Cardiac fibroblast (primary cell): ENCODE measurements around the gene ANLN.
A peak's percentile ranks its signal among the peaks of the same experiment; 100 is the strongest.
"Not testable (repeated sequence)": the region's sequence is repeated elsewhere in the genome, so short reads cannot be mapped to it uniquely, and the experiment has no call there.

Experiments used
- DNase-seq, 2 donors: peaks; one replicate each; pipeline versions ENCODE4 v3.0.0 to v3.0.0-alpha.2; 2010; ENCODE audit warnings: low read depth in 2 of 2
- H3K4me3 ChIP-seq, 2 donors: replicated peaks in 1 of 2; 1 replicate in 1 of 2; 2 replicates in 1 of 2; pipeline ENCODE4 v1.5.1; 2011; ENCODE audit warnings: low read depth in 2 of 2, low read length in 2 of 2, mild to moderate bottlenecking in 2 of 2, moderate library complexity in 1 of 2
- CTCF ChIP-seq: IDR thresholded peaks from one replicate; pipeline ENCODE4 v1.5.1; 2011; ENCODE audit warnings: low read depth, mild to moderate bottlenecking, low read length, inconsistent platforms

Gene ANLN

DNA sequence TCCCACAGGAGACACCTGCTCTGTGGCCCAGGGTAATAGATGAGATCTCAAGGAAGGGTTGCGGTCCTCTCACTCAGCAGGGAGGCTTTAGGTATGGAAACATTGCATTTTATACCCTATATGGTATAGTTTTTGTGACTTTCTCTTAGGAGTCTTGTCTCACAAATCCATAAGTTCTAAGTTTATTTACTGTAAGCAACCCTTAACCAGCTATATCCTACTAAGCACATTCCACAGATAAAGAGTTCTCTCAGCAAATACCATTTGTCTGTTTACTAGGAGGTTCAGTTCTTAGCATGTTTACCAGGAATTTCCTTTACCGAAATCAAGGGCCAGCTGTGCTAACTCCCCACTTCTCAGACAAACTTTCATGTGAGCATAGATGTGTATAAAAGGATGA, 66.9 kb downstream of the ANLN start:
- no peak overlapping the region for H3K4me3 ChIP-seq
- TF ChIP-seq CTCF: no peak
- no peak for DNase-seq

DNA sequence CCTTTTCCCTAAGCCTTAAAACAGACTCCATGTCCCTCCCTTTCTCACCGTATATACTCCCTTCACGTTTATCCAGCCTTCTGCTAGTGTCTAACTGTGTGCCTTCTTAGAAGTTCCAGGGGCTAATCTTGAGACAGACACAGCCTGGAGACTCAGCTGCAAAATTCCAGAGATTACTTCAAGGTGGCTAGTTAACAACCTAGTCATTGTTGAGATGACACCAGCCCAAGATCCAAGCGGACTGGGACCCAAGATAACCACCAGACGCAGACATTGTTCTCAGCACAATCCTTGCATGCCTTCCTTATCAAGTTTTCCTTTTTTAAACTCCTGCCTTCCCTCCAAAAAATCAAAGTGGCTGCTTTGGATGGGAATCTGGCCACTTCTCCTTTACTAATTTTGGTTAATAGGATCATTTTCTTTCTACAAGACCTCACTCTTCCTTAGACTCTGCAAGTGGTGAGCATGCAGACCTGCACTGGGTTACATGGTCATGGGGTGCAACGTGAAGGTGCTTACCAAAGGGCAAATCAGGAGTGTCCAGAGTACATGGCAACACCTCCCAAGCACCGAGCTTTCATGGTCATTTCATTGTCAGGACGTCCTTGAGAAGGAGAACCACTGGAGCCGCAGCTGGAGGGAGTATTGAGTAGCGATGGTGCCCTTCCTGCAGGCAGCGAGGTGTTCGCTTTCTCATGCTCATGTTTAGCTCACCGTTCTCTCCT, 69.7 kb downstream of the ANLN start:
- no peak for TF ChIP-seq CTCF

DNA sequence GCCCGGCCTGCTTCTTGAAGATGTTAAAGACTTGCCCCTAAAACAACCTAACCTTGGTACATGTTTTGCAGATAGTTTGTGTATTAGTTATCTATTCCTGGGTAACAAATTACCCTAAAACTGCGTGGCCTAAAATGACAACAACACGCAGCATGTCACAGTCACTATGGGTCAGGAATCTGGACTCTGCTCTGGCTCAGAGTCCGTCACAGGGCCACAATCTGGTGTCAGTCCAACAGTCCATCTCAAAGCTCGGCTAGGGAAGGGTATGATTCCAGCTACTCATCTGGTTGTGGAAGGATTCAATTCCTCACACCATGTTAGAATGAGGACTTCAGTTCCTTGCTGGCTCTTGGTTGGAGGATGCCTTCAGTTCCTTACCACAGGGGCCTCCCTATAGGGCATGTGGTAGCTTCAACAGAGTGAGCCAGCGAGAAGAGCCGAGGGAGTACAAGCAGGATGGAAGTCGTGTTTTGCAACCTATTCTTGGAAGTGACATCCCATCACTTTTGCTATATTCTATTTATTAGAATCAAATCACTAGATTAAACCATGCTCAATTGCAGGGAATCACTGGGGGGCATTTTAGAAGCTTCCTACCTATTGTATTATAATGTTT, 71.3 kb downstream of the ANLN start:
- DNase-seq: no peak
- no peak for TF ChIP-seq CTCF

More for the DNA sequence above, 69.7 kb downstream of the ANLN start:
- DNase-seq: no peak
- H3K4me3 ChIP-seq: no peak overlapping the region

DNA sequence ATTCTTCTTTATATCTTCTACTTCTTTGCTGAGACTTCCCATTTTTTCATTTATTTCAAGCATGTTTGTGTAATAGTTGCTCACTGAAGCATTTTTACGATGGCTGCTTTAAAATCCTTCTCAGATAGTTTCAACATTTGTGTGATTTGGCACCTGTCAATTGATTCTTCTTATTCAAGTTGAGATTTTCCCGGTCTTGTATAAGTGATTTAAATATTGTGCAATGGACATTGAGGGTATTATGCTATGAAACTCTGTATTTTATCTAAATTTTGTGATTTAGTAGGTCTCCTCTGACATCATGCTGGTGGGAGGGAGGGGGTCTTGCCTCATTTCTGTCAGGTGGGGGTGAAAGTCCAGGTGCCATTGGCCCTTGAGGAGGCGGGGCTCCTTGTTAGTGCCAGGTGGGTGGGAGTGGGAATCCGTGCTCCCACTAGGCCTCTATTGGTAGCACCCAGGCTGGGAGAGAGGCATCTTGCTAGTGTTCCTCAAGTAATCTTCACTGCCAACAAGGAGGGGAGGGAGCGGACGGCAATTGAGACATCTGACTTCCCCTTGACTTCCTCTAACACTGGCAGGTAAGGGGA, 73.0 kb downstream of the ANLN start:
- no peak for DNase-seq
- no peak for TF ChIP-seq CTCF
- H3K4me3 ChIP-seq: no peak overlapping the region

More for the DNA sequence above, 71.3 kb downstream of the ANLN start:
- no peak overlapping the region for H3K4me3 ChIP-seq

DNA sequence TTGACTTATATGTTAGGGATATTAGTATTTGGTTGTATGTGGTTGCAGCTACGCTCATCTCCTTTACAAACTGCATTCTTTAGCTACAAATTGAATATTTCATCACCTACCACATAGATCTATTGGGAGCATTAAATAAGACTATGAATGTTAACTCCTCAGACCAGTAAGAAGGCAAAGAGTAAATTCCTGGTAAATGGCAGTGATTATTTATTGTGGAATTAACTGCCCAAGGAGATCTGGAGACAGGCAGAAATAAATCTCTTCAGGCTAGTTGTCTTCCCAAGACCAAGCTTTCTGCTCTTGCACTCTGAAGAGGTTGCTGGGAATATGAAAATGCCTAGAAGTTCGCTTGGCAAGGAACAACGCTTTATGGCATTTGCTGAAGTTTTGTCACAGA, 74.6 kb downstream of the ANLN start:
- no peak overlapping the region for H3K4me3 ChIP-seq
- no peak for TF ChIP-seq CTCF
- DNase-seq: no peak

DNA sequence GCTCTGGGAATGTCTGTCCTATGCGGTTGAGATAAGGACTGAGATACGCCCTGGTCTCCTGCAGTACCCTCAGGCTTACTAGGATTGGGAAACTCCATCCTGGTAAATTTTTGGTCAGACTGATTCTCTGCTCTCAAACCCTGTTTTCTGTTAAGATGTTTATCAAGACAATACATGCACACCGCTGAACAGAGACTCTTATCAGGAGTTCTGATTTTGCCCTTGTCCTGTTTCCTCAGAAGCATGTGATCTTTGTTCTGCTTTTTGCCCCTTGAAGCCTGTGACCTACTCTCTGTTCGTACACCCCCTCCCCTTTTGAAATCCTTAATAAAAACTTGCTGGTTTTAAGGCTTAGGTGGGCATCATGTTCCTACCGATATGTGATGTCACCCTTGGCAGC, 76.3 kb downstream of the ANLN start:
- DNase-seq: not testable (repeated sequence)

DNA sequence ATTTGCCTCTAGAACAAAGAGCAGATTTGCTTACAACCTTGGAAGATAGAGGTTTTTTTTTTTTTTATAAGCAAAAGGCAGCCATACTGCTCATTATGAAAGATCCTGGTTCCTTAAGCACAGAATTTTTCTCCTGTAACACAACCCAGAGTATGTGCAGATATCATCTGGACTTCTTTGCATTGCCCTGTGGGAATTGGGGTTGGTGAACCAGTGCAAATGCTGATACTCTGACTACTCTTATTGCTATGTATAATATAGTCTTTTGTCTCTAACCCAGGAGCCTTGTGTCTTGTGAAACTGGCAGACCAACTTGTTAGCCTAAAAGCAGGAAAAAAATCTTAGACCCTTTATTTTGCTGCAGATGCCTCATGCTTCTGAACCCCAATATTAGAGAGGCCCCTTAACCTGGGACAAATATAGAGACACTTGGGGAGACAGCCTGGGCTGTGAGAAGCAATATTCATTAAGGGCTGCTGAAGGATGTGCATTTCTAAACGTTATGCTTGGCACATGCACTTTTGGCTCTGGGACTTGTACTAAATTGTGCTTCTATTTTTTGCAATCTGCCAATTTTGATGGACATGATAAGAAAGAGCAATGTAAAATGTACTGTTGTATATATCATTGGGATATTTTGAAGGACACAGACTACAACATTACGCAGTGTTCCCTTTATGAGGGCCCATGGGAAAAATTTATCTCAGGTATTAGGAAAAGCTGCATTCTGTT, 78.9 kb downstream of the ANLN start:
- TF ChIP-seq CTCF: no peak
- DNase-seq: peak; percentile 49 to 73
- H3K4me3 ChIP-seq: no peak overlapping the region

More for the DNA sequence above, 76.3 kb downstream of the ANLN start:
- not testable (repeated sequence) for H3K4me3 ChIP-seq
